Skeletal muscle satellite cell (primary cell): ENCODE measurements around the gene FCRL5.
"Not testable (repeated sequence)": the region's sequence is repeated elsewhere in the genome, so short reads cannot be mapped to it uniquely, and the experiment has no call there.

Experiments used
- H3K27me3 ChIP-seq: 2 replicates; pipeline ENCODE4 v1.7.0; 2013; ENCODE audit warnings: low read length; ENCODE audit not compliant: control insufficient read depth, insufficient read depth
- H3K36me3 ChIP-seq: 2 replicates; pipeline ENCODE4 v1.7.0; 2013; ENCODE audit warnings: mild to moderate bottlenecking, control low read depth, low read length; ENCODE audit not compliant: insufficient read depth
- H3K4me1 ChIP-seq: 2 replicates; pipeline ENCODE4 v1.7.0; 2013; ENCODE audit warnings: low read length; ENCODE audit not compliant: control insufficient read depth, insufficient read depth
- H3K4me2 ChIP-seq: 2 replicates; pipeline ENCODE4 v1.7.0; 2013; ENCODE audit warnings: mild to moderate bottlenecking, low read length
- H3K4me3 ChIP-seq: 2 replicates; pipeline ENCODE4 v1.7.0; 2013; ENCODE audit warnings: low read length
- H3K9ac ChIP-seq: 2 replicates; pipeline ENCODE4 v1.7.0; 2013; ENCODE audit warnings: mild to moderate bottlenecking, low read depth, low read length, moderate library complexity
- H3K9me3 ChIP-seq: replicated peaks from 2 replicates; pipeline ENCODE4 v1.7.0; 2013; ENCODE audit warnings: mild to moderate bottlenecking, control low read depth, low read length

Gene FCRL5

DNA sequence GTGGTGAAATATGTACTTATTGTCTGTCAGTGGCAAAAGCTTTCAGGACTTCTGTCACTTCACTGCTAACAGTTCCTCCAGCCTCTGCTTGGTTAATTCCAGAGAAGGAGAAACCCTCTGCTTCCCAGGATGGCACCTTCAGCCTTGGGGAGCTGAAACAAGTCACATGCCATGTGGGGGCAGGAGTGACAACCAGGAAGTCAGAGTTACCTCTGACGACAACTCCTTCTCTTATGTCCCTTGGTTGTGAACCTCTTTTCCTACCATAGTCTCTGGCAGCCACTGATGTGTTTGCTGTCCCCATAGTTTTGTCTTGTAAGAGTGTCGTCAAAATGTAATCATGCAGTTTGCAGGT, 53.6 kb downstream of the FCRL5 start:
- H3K4me2 ChIP-seq: no peak overlapping the region
- no peak overlapping the region for H3K9ac ChIP-seq
- H3K36me3 ChIP-seq: no peaks in the 10 kb centered on the region
- H3K4me1 ChIP-seq: no peaks in the 10 kb centered on the region
- peaks cover 32% of the 10 kb centered on the region for H3K27me3 ChIP-seq
- no peak overlapping the region for H3K4me3 ChIP-seq
- H3K9me3 ChIP-seq: no peaks in the 10 kb centered on the region

DNA sequence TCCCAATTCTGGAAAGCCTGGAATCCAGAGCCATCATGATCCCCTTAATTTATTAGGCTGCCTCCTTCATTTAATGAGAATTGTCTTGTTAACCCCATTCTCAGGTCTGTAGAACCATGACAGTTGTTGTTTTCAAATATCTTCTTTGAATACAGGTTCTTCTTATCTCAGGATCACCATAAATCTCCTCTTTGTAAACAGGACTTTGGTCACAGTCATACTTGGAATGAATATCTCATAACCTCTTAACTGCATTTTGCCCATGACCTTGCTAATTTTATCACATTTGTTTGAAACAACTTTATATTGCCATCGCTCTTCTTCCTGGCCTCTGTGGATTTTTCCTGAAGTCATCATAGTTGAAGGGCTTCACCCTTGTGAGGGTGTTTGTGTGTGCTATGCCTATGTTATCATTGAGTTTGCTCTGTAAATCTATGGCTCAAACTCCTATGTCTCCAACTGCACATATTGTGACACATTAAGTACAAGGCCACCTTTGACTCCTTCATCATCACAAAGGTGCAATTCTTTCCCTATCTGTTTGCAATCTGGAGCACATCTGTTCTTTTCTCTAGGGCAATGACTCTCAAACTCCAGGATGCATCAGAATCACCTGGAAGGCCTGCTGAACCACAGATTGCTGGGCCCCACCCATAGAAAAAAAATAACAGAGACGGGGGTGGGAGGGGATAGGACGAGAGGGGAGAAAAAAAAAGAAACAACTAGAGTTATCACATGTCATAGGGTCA, 54.2 kb downstream of the FCRL5 start:
- H3K4me3 ChIP-seq: no peak overlapping the region
- no peaks in the 10 kb centered on the region for H3K4me1 ChIP-seq
- no peaks in the 10 kb centered on the region for H3K9me3 ChIP-seq
- peaks cover 32% of the 10 kb centered on the region for H3K27me3 ChIP-seq
- H3K4me2 ChIP-seq: no peak overlapping the region
- H3K36me3 ChIP-seq: no peaks in the 10 kb centered on the region
- H3K9ac ChIP-seq: no peak overlapping the region

DNA sequence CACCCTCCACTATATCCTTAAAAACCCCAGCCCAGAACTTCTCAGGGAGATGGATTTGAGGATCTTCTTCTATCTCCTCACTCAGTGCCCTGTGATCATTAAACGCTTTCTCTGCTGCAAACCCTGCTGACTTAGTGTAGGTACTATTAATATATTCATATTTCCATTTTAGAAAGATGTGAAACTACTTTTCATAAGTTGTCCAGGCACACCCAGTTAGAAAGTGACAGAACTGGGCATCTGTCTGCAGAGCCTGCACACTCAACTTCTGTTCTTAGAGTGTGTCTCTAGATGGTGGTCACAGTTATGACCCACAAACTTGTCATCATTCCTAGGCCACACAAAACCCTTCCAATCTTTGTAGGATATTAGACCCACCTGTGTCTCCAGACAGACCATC, 55.0 kb downstream of the FCRL5 start:
- peaks cover 35% of the 10 kb centered on the region for H3K27me3 ChIP-seq
- no peaks in the 10 kb centered on the region for H3K9me3 ChIP-seq
- H3K4me1 ChIP-seq: no peaks in the 10 kb centered on the region
- no peak overlapping the region for H3K4me3 ChIP-seq
- H3K36me3 ChIP-seq: no peaks in the 10 kb centered on the region
- H3K4me2 ChIP-seq: no peak overlapping the region
- H3K9ac ChIP-seq: no peak overlapping the region

DNA sequence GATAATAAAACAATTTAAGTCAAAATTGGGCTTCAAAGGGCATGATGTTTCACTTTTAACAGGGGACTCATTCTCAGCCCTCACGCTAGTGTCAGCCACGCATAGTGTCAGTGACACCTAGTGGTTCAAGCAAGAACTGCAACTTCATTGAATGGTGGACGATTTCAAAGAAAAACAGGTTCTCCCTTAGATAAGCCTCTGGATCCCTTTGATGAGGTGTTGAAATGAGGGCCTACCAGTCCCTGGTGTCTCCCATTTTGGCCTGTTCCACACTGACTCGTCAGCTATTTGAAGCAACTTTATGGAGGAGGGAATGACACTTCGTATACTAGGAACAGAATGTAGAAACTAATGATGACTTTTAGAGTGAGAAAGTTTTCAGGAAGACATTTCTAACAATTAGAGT, 56.2 kb downstream of the FCRL5 start:
- H3K4me2 ChIP-seq: no peak overlapping the region
- H3K27me3 ChIP-seq: peaks cover 28% of the 10 kb centered on the region
- no peak overlapping the region for H3K9ac ChIP-seq
- H3K36me3 ChIP-seq: no peaks in the 10 kb centered on the region
- no peaks in the 10 kb centered on the region for H3K4me1 ChIP-seq
- no peaks in the 10 kb centered on the region for H3K9me3 ChIP-seq
- H3K4me3 ChIP-seq: no peak overlapping the region

DNA sequence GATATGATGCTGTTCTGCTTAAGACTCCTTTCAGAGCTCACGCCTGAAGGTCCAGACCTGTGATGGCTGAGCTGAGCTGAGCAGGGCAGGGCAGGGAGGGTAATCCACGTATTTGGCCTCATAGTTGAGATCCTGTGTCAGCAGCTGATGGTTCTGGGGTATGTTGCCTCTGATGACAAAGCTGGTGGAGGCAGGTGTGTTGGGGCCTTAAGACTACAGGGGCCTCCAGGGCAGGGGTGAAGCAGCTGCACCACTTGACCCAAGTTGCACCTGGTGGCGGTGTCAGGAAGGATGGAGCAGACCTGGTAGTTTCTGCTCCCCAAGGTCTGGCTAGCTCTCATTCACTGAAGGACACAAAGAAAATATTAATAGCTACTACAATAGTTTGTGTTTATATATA, 57.0 kb downstream of the FCRL5 start:
- Histone ChIP-seq H3K4me2 (no peak overlapping the region), H3K4me3 (no peak overlapping the region), H3K9me3 (no peaks in the 10 kb centered on the region), H3K9ac (no peak overlapping the region), H3K36me3 (no peaks in the 10 kb centered on the region), H3K27me3 (peaks cover 28% of the 10 kb centered on the region), H3K4me1 (no peaks in the 10 kb centered on the region)

DNA sequence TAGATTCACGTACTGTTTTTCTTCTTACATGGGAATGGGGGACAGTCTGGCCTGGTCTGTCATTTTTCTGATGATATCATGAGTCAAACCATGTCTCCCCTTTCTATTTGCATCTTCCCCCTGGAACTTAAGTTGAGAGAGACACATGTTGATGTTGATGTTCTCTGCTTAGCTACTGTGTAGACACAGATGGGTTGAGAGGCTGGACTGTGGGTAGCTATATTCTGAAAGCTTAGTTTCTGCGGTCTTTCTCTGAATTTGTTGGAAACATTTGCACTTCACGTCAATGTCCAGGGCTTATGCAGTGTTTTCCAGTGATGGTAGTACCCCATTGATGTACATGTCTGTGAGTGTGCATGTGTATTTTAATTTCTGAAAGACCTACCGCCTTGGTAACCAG, 58.2 kb downstream of the FCRL5 start:
- no peaks in the 10 kb centered on the region for H3K36me3 ChIP-seq
- H3K4me3 ChIP-seq: no peak overlapping the region
- H3K4me1 ChIP-seq: no peaks in the 10 kb centered on the region
- no peak overlapping the region for H3K9ac ChIP-seq
- H3K27me3 ChIP-seq: peaks cover 20% of the 10 kb centered on the region
- H3K4me2 ChIP-seq: no peak overlapping the region
- H3K9me3 ChIP-seq: no peaks in the 10 kb centered on the region

DNA sequence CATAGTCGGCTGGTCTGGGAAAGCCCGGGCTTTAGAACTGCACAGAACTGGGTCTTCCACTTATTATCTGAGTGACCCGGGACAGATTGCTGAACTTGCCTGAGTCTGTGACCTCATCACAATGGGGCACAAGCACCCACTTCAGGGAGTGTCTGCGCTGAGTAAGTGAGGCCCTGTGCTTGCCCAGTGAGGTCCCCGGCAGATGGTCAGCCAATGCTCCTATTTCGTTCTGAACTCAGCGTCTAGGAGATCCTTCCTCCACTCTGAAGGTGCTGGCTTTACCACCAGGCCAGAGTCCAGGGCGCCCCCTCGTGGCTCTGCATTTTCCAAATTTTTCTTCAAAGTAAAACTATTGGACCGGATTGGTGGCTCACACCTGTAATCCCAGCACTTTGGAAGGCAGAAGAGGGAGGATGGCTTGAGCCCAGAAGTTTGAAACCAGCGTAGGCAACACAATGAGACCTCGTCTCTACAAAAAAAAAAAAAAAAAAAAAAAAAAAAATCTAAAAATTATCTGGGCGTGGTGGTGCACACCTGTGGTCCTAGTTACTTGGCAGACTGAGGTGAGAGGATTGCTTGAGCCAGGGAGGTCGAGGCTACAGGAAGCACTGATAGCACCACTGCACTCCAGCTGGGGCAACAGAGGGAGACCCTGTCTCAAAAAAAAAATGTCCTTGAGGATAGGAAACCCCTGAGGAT, 61.7 kb downstream of the FCRL5 start:
- H3K27me3 ChIP-seq: peaks cover 7% of the 10 kb centered on the region
- H3K9me3 ChIP-seq: no peaks in the 10 kb centered on the region
- H3K36me3 ChIP-seq: no peaks in the 10 kb centered on the region
- H3K4me3 ChIP-seq: no peak overlapping the region
- H3K4me2 ChIP-seq: no peak overlapping the region
- H3K9ac ChIP-seq: no peak overlapping the region
- H3K4me1 ChIP-seq: no peaks in the 10 kb centered on the region

DNA sequence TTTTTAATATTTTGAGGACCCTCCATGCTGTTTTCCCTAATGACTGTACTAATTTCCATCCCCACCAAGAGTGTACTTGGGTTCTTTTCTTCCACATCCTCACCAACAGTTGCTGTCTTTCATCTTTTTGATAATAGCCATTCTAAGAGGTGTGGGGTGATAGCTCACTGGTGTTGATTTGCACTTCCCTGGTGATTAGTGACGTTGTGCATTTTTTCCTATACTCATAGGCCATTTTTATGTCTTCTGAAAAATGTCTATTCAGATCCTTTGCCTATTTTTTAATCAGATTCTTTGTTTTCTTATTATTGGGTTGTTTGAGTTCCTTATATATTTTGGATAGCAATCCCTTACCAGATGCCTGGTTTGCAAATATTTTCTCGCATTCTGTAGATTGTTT, 64.2 kb downstream of the FCRL5 start:
- Histone ChIP-seq H3K36me3 (no peaks in the 10 kb centered on the region), H3K27me3 (peaks cover 16% of the 10 kb centered on the region), H3K4me1 (no peaks in the 10 kb centered on the region)

DNA sequence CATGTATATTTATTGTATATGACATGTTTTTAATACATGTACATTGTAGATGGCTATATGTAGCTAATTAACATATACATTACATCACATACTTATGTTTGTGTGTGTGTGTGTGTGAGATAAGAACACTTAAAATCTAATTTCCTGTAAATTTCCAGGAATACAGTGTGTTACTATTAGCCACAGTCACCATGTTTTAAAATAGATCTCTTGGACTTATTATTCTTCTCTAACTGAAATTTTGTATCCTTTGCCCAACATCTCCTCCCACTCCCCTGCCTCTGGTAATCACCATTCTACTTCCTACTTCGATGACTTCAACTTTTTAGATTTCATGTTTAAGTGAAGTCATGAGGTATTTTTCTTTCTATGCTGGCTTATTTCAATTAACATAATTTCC, 64.8 kb downstream of the FCRL5 start:
- Histone ChIP-seq H3K9me3 (no peaks in the 10 kb centered on the region), H3K4me1 (no peaks in the 10 kb centered on the region), H3K36me3 (no peaks in the 10 kb centered on the region), H3K4me2 (no peak overlapping the region), H3K27me3 (peaks cover 21% of the 10 kb centered on the region), H3K9ac (no peak overlapping the region), H3K4me3 (no peak overlapping the region)

More for the DNA sequence above, 64.2 kb downstream of the FCRL5 start:
- Histone ChIP-seq H3K9me3 (no peaks in the 10 kb centered on the region), H3K4me3 (no peak overlapping the region), H3K4me2 (no peak overlapping the region), H3K9ac (no peak overlapping the region)

DNA sequence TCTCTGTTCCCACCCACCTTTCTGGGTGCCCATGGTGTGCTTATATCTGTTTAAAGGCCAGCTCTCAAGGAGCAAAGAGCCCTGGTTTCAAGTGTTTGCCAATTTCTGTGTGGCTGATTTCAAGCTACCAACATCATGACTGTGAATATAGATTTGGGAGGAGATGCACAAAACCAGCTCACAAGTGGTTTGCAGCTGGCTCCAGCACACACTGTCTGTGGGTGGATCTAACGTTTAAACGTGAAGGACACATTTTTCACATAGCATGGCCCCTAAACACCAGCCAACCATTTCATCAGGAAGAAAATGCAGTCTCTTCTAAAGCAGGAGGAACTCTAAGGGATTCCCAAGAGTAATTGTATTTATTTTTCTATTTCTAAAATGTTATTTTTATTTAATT, 65.2 kb downstream of the FCRL5 start:
- H3K4me3 ChIP-seq: no peak overlapping the region
- H3K4me1 ChIP-seq: no peaks in the 10 kb centered on the region
- no peaks in the 10 kb centered on the region for H3K9me3 ChIP-seq
- H3K4me2 ChIP-seq: no peak overlapping the region
- H3K36me3 ChIP-seq: no peaks in the 10 kb centered on the region
- H3K9ac ChIP-seq: no peak overlapping the region
- peaks cover 23% of the 10 kb centered on the region for H3K27me3 ChIP-seq

DNA sequence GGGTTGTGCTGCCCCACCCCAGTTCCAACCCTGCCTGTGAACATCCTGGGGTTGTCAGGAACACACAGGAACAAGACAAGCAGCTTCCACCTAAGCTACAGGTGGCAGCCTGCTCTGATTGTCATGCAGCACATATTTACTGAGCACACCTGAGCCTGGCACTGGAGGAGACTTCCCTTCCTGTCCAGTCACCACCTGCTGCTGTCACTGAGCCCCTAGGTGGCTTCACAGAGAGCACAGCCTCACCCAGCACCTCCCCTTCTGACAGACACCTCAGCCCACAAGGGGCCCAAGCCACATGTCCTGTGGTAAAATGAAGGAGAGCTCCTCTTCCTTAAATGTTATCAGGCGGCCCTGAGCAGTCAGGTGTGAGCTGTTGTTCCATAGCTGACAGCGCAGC, 65.9 kb downstream of the FCRL5 start:
- peaks cover 26% of the 10 kb centered on the region for H3K27me3 ChIP-seq
- H3K4me1 ChIP-seq, H3K9me3 ChIP-seq, H3K9ac ChIP-seq, H3K4me2 ChIP-seq, H3K4me3 ChIP-seq, H3K36me3 ChIP-seq: not testable (repeated sequence)

DNA sequence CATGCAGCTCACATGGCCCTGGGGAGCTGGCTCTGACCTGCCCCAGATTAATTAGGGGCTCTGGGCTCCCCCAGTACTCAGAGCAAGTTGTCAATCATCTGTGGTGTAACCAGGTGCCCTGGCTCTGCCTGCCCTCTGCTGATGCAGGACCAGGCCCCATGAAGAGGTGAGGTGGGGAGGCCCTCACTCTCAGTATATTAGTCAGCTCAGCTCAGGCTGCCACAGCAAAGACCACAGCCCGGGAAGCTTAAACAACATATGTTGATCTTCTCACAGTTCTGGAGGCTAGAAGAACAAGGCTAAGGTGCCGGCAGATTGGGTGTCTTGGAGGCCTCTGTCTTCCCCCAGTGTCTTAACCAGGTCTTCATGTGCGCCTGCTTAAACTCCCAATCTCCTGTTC, 66.5 kb downstream of the FCRL5 start:
- Histone ChIP-seq H3K4me3 (no peak overlapping the region), H3K36me3 (no peaks in the 10 kb centered on the region), H3K9ac (no peak overlapping the region), H3K4me2 (no peak overlapping the region), H3K4me1 (no peaks in the 10 kb centered on the region), H3K9me3 (no peaks in the 10 kb centered on the region), H3K27me3 (peaks cover 29% of the 10 kb centered on the region)
